HG02759 (cell line): ENCODE measurements around the gene NTRK1.

ENCODE experiments used
- ATAC-seq: cut with Tn5 transposase; IDR thresholded peaks from one replicate; pipeline ENCODE4 v1.9.1; 2021; ENCODE audit warnings: mild to moderate bottlenecking, moderate library complexity; ENCODE audit not compliant: unreplicated experiment

NTRK1 gene

GRCh38 chr1:156854634-156855033 lies 6.0 kb upstream of the NTRK1 start:
- ATAC-seq: no peak

GRCh38 chr1:156856282-156856785 lies 4.3 kb upstream of the NTRK1 start:
- ATAC-seq: no peak

GRCh38 chr1:156857532-156857931 lies 3.1 kb upstream of the NTRK1 start:
- ATAC-seq: no peak

GRCh38 chr1:156858555-156858956 lies 2.1 kb upstream of the NTRK1 start:
- ATAC-seq: no peak

- no peak for ATAC-seq
Observed at GRCh38 chr1:156858959-156859522, 1.6 kb upstream of the NTRK1 start, which contains the start of gene INSRR. Gene INSRR, minus strand, starts transcription at chr1:156859117. Its CDS starts 496 bp downstream, at chr1:156858621.

GRCh38 chr1:156859523-156860112 lies 1.0 kb upstream of the NTRK1 start:
- no peak for ATAC-seq

- ATAC-seq: no peak
Observed at GRCh38 chr1:156860113-156860627, 495 bp upstream of the NTRK1 start.

- no peak for ATAC-seq
Observed at GRCh38 chr1:156862584-156862983, 1.9 kb downstream of the NTRK1 start.

- ATAC-seq: no peak
Observed at GRCh38 chr1:156862997-156863599, 2.4 kb downstream of the NTRK1 start.

- no peak for ATAC-seq
Observed at GRCh38 chr1:156863631-156864030, 3.0 kb downstream of the NTRK1 start.

- no peak for ATAC-seq
Observed at GRCh38 chr1:156864796-156865195, 4.1 kb downstream of the NTRK1 start.

GRCh38 chr1:156865258-156865657 lies 4.6 kb downstream of the NTRK1 start:
- no peak for ATAC-seq

- ATAC-seq: no peak
Observed at GRCh38 chr1:156865865-156866248, 5.2 kb downstream of the NTRK1 start.

- ATAC-seq: no peak
Observed at GRCh38 chr1:156866249-156866909, 5.7 kb downstream of the NTRK1 start.

GRCh38 chr1:156868341-156868740 lies 7.7 kb downstream of the NTRK1 start:
- no peak for ATAC-seq

- ATAC-seq: no peak
Observed at GRCh38 chr1:156869455-156869854, 8.8 kb downstream of the NTRK1 start.

GRCh38 chr1:156873659-156874058 lies 13.0 kb downstream of the NTRK1 start:
- ATAC-seq: no peak

GRCh38 chr1:156874142-156874541 lies 13.5 kb downstream of the NTRK1 start:
- ATAC-seq: no peak

- ATAC-seq: no peak
Observed at GRCh38 chr1:156874572-156875340, 14.1 kb downstream of the NTRK1 start.

GRCh38 chr1:156875341-156875615 lies 14.6 kb downstream of the NTRK1 start:
- ATAC-seq: no peak

- no peak for ATAC-seq
Observed at GRCh38 chr1:156876281-156876680, 15.6 kb downstream of the NTRK1 start.
